HG03378 (cell line): Measurements from ENCODE around the gene WSCD2.

Experiments
- ATAC-seq: cut with Tn5 transposase; IDR thresholded peaks from one replicate; pipeline ENCODE4 v1.9.1; 2021; ENCODE audit warnings: mild to moderate bottlenecking, moderate library complexity; ENCODE audit not compliant: unreplicated experiment

The WSCD2 gene

GRCh38 chr12:108129017-108129812, at the start of gene WSCD2:
WSCD2 (plus strand) TSS chr12:108129288; CDS start chr12:108195833, 66,545 bp downstream.
- no peak for ATAC-seq

DNA sequence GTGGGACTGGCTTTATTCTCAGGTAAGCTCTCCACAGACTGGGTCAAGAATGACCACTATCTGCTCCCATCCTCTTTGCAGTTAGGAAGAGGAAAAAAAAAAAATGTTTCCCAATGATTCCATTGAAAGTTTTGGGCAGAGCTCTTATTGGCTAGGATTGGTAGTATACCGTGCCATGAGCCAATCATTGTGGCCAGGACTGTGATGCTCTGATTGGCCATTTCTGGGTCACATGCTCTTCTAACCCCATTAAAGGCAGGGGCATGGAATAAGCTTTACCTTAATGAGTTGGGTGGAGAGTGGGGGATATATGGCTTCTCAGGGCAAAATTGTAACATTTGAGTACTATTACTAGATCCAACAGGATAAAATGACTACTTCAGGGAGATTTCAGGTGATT, 49.4 kb upstream of the WSCD2 start:
- no peak for ATAC-seq

GRCh38 chr12:108080363-108080762, 48.7 kb upstream of the WSCD2 start:
- no peak for ATAC-seq

DNA sequence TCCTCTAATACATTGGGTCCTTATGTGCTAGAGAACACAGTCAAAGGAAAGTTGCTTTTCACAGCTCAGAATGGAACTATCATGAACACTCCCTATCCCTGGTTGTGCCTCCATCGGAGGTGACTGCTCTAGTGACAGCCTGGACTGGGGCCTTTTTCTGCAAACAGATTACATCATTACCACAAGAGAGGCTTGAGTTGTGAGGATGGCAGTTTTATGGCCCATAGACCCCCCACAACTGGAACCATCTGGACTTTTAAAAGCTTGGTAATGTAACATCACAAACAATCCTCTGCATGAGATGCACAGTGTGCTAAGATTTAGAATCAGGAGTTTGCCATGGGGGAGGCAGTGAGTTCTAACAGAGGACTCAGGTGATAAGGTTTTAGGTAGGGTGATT, 46.6 kb upstream of the WSCD2 start:
- no peak for ATAC-seq

GRCh38 chr12:108087900-108088299, 41.2 kb upstream of the WSCD2 start:
- ATAC-seq: no peak

DNA sequence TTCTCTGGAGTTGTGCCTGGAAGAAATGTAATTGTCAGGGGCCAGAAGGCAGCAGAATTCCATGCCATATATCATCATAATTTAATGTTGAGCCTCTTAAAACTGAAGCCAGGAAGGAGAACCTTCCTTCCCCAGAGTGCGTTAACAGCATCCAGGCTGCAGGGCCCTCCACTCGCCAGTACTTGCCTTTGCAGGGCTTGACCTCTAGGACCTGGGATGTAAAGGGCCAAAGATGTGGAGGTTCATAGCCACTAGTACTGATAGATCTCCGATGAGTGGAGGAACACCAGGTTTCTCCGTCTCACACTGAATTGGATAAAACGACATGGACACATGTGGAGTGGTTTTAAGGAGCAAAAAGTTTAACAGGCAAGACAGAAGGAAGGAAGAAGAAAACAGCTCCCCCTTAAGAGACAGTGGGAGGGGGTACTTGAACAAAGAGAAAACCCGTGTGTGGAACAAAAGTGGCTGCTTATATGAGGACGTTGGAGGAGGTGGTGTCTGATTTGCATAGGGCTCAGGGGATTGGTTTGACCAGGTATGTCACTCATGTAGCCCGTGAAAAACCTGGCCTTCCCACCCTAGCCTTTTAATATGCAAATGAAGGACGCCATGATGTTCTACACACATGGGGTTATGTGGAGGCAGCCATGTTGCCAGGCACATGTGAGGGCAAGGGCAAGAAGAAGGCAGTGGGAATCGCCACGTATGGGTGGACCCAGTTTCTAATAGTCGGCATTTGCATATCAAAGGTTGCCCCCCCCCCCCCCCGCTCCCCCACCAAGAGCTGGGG, 38.8 kb upstream of the WSCD2 start:
- no peak for ATAC-seq

GRCh38 chr12:108090932-108091678, 38.0 kb upstream of the WSCD2 start:
- no peak for ATAC-seq

- no peak for ATAC-seq
Measured at GRCh38 chr12:108091679-108092051, 37.4 kb upstream of the WSCD2 start.

DNA sequence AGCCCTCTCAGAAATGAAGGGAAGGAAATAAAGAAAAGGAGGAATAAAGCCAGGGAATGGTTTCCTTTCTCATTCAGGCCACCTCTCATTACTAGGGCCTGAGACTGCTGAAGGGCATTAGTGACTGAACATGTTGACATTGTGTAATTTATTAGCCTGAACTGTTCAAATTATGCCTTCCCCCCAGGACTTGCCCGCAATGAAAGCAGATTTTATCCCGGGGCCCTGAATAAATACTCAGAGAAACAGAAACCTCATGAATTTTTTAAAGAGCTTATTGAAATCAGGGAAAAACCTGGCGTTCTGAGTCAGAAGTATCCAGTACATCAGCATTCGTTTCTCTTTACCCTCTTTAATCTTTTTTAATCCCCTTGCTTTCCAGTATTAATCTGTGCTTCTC, 35.9 kb upstream of the WSCD2 start:
- ATAC-seq: no peak

DNA sequence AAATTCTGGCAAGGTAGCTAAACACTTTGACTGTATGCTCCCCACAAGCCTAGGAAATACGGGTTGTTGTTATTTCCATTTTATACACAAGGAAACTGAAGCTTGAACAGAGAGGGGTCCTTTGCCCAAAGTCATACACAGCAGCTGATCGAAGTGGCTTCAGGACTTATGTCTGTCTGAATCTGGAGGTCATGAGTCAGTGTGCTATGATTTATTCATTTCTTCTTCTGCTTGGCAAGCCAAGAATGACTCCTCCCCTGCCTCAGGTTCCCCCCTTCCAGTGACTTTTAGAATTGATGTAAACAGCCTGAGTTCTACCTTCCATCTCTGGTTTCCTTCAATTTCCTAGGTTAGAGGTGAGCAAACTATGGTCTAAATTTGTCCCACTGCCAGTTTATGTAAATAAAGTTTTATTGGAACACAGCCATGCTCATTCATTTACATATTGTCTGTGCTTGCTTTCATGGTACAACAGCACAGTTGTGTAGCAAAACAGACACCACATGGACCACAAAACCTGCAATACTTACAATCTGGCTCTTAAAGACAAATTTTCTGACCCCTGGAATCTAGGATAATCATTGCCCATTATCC, 34.9 kb upstream of the WSCD2 start:
- ATAC-seq: no peak

GRCh38 chr12:108097160-108097911, 31.8 kb upstream of the WSCD2 start:
- ATAC-seq: no peak

GRCh38 chr12:108098374-108098773, 30.7 kb upstream of the WSCD2 start:
- no peak for ATAC-seq

DNA sequence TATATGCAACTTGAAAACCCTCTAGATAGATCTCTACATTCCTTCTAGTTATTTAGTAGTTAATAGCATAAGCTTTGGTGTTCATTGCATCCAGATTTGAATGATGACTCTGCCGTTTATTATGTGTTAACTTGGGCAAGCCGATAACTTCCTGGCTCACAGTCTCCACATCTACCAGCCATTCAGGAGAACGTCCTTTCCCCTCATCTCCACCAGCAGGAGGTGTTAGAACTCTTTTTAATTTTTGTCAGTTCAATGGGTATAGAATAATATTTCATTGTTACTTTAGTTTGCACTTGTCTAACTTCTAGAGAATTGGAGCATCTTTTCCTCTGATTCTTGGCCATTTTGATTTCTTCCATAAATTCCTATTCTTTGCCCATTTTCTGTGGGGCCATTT, 30.0 kb upstream of the WSCD2 start:
- no peak for ATAC-seq

DNA sequence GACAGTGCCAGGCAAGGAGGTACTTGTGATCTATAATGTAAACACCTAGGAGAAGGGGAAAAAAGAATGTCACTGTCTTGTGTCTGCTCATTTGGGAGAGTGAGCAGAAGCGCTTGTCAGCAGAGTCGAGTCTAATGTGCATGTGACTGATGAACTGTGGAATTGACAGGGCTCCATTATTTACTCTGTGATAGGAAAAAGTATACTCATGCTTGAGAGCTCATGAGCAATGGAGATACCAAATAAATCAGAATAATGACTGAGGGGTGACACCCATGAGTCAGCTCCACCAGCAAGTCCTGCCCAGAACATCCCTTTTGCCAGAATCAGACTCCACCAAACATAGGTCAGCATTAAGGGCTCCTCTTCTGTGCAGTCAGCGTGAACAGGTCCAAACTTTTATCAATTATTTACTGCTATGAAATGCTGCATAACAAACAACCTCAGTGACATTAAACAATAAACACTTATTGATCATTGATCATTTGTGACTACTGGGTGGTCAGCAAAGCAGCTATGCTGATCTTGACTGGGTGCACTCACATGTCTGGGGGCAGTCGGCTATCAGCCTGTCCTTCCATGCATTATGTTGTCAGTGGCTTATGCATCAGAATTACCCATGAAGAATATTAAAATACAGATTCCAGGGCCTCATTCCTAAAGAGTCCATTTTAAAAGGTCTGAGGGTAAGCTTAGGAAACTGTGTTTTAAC, 29.2 kb upstream of the WSCD2 start:
- no peak for ATAC-seq

GRCh38 chr12:108101605-108102175, 27.4 kb upstream of the WSCD2 start:
- no peak for ATAC-seq

- no peak for ATAC-seq
Measured at GRCh38 chr12:108102363-108102762, 26.7 kb upstream of the WSCD2 start.

DNA sequence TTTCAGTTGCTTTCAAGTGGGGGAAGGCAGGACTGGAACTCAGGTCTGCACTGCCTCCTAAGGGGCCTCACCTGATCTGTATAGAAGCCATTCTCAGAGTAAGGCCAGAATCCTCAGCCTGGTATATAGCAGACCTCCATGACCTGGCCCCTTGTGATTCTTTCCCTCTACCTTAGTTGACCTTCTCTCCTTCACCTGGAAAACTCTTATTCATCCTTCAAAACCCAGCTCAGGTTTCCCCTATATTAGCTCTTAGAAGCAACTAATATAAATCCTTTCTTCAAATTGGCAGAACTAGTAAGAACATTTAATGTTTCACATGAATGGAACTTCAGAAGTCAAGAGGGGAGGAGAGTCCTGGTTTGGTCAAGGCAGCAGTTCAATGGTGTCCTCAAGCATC, 26.0 kb upstream of the WSCD2 start:
- ATAC-seq: no peak

DNA sequence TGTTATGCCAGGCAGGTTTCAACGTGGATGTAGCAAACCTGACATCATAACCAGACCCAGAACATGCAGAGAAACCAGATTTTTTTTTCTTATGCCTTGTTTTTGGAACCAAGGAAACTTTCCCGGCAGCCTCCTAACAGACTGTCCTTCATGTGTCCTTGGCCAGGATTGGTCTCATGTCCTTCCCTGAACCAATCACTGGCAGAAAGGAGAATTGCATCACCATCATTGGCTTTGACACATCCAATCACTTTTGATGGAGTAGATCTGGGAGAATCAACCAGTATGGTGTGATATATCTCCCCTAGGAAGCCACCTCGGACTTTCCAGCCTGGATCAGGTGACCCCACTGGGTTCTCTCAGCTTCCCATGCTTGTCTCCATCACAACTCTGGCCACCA, 25.6 kb upstream of the WSCD2 start:
- no peak for ATAC-seq

GRCh38 chr12:108104657-108105056, 24.4 kb upstream of the WSCD2 start:
- ATAC-seq: no peak

DNA sequence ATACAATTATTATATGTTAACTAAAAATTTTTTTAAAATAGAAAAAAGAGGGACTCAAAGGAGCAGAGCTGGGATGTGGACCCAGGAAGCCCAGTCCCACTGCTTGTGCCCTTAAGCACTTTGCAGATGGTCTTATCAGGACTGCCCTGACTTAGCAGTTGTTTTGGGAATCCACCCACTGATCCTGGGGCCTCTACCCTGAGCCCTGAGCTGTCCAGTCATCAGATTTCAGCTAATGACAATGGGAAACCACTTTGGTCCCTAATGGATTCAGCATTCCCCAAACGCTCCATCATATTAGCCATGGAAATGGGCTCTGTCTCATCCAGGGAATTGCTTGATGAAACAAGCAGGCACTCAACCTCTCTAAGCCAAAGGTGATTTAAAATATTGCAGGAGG, 22.5 kb upstream of the WSCD2 start:
- no peak for ATAC-seq
